ENCODE data around the gene SYNDIG1.

The SYNDIG1 gene

DNA sequence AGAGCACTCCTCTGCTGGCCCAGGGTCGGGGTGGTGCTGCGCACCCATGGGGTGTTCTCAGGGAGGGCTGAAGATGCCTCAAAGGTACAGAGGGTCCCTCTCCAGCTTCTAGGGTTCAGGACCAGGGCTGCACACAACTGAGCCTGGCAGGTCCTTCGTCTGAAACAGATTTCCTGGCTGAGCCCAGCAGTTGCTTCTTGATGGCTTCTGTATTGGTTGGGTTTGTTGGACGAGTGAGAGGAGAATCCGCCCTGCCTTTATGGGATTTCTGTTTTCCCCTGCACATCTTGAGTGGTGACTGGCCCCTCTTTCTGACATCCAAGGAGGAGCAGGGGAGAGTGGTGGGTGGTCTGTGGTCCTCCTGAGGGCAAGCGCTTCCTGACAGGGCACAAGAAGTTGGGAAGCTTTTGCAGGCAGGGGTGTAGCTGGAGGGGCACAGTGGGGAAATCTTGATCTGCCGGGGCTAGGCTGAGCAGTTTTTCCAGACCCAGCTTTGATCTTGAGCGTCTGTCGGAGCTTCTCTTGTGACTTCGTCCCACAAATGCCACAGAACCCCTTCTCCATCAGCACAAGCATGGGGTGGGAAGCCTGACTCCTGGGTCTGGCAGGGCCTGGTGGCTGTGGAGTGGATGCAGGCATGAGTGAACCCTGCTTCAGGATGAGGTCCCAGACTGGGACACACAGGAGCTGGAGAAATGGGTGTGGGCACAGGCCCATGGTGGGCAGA lies 116.5 kb downstream of the SYNDIG1 start:
- DNase-seq (ENCODE audit: low read depth) = no peak

DNA sequence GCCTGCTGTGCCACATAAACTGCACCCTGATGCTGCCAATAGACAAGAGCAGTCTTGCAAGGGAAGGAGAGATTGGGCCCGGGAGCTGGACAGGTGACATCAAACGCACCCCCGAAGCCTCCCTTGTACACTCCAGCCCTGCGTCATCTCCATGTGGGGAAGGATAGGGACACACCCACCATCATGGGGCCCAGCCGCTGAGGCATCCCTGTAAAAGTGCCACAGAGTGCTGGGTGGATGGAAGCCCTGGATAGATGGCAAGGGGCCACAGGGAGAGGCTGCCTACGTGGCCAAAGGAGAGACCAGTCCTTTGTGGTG lies 117.1 kb downstream of the SYNDIG1 start:
- no peak for DNase-seq (ENCODE audit: low read depth)

DNA sequence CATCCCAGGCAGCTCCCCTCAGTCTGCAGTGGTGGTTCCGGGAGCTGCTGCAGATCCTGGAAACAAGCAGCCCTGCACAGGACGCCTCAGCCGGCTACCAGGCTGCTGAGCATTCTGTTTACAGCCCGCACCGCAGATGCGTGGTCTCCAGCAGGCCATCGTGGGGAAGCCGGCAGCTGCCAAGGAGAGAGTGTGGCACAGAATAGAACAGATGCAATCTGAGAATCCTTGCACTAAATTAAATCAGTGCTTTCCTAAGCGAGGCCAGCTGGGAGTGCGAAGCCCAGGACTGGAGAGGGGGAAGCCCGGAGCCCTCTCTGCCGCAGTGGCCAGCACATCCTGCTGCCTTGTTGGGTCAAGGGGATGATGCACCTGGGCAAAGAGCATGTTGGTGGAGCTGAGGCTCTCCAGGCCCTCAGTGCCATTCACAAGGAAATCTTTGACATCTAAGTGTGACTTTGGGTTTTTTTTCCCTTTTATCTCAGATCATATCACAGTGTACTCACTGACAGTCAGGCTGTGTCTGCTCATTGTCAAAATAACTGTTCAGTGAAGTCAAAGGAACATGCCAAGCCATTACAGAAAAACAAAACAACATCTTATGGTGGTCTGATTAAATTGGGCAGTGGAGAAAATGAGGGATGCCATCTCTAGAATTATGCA lies 118.1 kb downstream of the SYNDIG1 start:
- DNase-seq (ENCODE audit: low read depth) = no peak

DNA sequence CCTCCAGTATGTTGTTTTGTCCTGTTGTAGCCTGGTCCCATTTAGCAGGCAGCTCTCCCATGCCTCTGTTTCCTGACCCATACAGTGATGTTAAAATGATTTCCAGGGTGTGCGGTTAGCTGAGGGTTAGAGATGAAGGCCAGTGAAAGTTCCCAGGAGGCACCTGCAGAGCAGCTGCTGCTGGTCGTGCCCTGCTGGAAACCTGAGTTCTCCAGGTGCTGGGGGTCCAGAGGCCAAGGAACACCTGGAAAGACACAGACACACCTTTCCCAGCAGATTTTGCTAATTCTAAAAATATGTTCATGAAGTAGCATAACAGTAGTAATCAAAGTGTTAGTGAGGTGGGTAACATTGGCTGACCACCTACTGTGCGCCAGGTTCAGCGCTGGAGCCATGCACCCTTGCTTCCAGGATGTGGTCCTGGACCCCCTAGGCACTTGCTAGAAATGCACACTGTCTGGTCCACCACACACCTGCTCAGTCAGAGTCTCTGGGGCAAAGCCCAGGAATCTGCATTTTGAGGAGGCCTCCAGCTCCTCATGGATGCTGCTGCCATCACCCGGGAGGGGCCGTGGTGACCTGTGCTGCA lies 118.7 kb downstream of the SYNDIG1 start:
- DNase-seq (ENCODE audit: low read depth) = no peak

DNA sequence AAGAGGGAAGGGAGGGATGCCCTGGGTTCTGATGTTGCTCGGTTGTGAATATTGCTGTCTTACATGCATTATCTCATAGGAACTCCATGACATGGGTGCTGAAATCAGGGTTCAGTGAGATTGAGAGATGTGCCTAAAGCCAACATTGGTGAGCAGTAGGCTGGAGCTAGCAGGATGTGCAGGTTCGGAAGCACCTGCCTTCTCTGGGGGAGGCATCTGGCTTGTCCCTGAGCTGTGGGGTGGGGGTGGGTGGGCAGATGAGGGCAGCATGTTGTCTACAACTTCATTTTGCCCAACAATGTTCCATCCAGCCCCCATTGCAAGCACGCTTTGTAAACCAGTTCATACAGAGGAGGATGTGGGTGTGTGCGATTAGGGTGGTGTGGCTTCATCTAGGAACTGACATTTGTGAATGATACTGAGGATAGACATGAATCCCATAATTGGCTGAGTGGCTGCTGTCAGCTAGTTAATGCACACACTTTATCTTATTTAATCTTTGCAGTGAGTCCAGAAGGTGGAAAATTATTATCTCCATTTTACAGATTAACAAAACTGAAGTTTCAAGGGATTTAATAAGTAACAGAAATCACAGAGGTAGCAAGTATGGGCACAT lies 119.4 kb downstream of the SYNDIG1 start:
- no peak for DNase-seq (ENCODE audit: low read depth)

DNA sequence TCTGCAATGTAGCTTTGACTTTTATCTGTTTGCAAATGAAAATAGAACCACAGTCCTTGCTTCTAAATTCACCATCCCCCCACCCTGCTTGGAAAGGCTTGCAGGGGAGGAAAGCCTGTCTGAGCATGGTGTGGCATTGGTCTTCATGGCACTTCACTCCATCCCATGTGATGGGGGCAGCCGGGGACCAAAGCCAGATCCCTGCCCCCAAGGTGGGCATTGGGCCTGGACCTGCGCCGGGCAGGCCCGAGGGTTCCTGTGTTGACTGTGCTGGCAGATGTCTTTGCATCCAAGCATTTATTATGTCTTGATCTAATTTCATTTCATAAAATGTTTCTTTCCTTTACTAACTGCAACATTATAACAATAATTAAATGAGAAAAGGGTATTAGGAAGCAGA lies 120.0 kb downstream of the SYNDIG1 start:
- no peak for DNase-seq (ENCODE audit: low read depth)

DNA sequence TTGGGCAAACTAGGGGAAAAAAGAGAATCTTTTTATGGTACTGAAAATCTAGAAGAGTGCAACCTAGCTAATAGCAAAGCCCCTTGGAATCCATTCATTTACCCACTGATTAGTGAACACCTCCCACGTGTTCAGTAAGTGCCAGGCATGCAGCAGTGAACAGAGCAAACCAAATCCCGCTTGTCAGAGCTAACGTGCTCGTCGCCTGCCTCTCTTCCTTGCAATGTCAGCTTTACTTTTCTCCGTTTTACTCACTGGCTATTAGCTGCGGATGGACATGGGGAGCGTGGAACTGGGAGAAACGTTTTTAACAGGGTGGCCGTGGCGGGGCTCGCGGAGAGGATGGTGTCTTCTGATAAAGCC lies 120.4 kb downstream of the SYNDIG1 start:
- DNase-seq (ENCODE audit: low read depth) = no peak

DNA sequence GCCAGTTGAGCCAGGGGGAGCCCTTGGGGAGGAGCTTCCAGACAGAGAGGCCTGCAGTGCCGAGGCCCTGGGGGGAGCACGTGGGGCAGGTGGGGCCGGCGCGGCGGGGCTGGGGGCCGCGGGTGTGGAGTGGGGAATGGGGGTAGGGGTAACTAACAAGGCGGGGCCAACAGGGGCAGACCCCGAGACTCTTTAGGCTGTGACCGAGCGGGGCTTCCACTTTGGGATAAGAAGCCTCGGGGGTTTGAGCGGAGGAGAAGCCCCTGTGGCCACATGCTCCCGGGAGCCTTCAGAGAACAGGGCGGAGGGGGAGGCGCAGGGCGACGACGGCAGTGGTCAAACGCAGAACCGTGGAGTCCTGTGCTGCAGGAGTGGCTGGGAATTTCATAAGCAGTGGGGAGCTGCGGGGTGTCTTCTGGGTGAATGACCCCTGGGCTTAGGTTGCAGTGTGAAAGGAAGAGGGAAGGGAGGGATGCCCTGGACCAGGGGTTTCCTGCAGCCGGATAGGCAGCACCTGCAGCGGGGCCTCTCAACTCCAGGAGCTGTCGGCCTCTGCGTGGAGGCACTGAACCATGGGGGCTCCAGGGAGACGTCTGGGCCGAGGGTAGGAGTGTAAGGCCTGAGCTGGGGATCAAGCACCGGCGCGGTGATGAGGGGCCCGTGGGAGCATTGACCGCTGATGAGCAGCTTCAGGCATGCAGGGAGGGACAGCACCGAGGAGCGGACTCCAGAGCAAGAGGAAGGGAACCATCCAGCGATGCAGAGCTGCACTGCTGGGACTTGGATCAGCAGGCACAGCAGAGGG lies 121.0 kb downstream of the SYNDIG1 start:
- no peak for DNase-seq (ENCODE audit: low read depth)

DNA sequence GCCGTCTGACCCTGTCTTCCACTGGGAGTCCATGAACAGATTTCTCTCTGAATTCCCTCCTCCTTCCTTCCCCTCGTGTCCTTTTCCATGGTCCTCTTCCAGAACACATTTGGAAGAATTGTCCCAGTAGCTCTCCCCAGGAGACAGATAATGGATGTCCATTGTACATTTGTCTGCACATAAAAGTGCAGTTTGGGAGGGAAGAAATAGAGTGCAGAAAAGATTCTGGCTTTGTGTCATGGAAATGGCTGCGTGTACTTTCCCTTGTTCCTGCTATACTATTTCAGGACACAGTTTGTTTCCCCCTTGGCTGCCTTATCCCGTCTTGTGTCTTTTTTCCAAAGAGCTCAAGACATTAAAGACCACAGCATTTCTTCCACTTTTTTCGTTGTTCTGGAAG lies 127.6 kb downstream of the SYNDIG1 start:
- DNase-seq (ENCODE audit: low read depth) = no peak

DNA sequence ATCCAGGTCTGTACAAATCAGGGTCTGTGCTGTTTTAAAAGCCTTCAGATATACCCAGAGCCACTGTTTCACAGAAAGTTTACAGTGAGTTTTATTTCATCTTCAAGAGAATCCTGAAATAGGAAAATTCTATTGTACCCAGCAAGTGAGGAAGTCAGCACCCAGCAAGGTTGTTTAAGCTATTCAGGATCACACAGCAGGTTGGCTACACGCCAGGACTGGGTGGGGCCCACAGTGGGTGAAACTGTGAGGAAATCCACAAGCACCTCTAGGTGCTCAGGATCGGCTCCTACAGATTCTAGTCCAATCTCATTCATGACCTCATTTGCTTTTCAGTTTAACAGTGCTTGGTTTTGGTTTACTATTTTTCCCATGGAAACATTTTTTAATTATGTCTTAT lies 128.9 kb downstream of the SYNDIG1 start:
- no peak for DNase-seq (ENCODE audit: low read depth)

DNA sequence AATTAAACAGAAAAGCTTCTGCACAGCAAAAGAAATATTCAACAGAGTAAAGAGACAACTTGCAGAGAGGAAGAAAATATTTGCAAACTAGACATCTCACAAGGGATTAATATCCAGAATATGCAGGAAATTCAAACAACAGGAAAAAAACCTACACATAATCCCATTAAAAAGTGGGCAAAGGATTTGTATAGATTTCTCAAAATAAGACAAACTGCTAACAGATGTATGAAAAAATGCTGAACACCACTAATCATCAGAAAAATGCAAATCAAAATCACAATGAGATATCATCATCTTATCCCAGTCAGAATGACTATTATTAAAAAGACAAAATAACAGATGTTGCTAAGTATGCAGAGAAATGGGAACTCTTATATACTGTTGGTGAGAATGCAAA lies 129.6 kb downstream of the SYNDIG1 start:
- no peak for DNase-seq (ENCODE audit: low read depth)

DNA sequence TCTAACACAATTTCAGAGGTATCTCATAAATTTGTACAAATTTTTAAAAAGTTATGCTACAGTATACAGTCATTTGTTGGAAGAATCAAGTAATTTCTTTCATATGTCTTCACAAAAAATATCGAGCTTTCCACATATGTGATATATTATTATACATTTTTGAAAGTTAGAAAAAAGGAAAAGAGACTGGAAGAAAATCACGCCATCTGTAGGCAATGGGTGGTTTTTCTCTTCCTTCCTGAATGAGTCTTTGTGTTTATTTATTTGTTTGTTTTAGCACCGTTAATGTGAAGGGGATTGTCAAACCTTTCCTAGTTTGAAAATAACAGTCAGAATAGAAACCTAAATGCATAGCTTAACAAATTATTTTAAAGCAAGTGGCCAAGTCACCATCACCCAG lies 130.6 kb downstream of the SYNDIG1 start:
- no peak for DNase-seq (ENCODE audit: low read depth)

DNA sequence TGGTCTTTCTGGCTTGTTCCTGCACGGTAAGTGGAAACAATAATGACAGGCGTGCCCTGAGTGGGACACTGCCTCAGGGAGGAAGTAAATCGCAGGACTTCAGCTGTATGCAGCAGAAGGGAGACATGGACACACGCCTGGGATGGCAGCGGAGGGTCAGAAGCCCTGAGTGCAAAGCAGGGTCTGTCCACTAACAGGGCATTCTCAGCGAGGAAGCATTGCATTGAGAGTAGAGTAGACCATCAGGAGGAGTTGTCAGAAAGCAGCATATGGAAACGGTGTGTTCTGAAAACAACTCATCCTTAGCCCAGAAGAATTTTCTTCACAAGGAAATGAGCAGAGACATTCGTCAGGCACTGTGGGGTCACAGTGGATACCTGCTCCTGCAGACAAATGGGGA lies 134.0 kb downstream of the SYNDIG1 start:
- DNase-seq (ENCODE audit: low read depth) = no peak

DNA sequence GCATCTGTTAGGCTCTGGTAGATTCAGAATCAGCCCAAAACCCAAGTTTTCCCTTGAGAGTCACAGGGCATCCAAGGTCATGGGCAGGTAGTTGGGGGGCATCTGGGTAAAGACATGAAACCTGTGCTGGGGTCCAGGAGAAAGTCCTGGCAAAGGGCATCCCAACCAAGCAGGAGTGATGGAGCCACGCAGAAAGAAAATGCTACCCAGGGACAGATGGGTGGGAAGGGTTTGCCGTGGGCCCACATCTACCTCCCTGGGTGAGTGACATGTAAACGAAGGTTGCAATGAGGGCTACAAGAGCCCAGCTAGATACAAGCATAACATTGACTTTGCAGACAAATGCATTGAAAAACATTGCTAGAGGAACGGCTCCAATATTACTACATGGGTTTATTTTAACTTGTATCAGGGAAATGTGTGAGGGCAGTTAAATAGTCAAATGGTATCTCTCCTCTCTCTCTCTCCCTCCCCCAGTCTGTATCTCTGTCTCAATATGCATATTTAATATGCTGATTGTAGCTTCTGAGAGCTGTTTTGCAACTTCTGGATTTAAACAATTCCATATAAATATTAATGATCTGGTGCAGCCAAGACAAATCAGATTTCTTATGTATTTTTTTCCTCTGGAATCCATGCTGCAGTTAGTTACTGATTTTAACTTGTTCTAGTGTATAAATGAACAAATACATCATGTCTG lies 135.7 kb downstream of the SYNDIG1 start:
- DNase-seq (ENCODE audit: low read depth) = no peak

DNA sequence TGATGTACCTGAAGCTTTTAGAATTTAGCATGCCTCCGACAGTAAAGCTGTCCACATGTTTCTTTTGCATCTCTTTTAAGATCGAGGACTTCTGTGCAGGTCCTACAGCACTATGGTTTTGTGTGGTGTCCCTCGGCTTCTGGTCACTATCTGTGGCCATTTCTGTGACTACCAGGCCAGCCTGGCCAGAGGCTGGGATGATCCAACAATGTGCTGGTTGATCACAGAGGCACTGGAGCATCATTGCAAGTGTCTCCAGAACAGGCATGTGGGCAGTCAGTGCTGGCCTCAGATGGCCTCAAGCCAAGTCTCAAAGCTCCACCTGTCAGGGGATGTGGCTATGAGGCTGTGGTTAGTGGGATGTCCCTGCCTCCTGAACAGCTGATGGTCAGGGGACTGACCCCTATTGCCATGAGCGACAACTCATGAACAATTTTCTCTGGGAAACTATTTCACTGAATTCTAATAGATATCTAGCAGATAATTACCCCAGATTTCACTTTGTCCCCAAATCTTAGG lies 136.6 kb downstream of the SYNDIG1 start:
- DNase-seq (ENCODE audit: low read depth) = no peak

DNA sequence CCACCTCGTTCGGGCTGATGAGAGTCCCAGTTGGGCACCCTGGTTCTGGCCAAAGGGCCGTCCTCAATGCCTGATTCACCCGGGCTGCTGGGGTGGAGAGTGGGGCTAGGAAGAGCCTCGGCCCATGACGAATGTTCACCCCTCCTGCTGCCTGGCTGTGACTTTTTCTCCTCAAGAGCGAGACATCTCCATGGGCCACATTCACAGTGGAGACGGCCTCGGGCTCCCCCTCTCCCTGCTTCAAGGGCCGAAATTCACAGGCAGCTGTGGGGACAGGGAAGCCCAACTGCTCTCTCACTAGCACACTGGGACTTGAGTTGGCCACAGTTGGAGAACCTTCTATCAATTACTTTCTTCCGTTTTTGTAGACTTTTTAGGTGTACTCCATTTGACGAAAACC lies 138.0 kb downstream of the SYNDIG1 start:
- no peak for DNase-seq (ENCODE audit: low read depth)

DNA sequence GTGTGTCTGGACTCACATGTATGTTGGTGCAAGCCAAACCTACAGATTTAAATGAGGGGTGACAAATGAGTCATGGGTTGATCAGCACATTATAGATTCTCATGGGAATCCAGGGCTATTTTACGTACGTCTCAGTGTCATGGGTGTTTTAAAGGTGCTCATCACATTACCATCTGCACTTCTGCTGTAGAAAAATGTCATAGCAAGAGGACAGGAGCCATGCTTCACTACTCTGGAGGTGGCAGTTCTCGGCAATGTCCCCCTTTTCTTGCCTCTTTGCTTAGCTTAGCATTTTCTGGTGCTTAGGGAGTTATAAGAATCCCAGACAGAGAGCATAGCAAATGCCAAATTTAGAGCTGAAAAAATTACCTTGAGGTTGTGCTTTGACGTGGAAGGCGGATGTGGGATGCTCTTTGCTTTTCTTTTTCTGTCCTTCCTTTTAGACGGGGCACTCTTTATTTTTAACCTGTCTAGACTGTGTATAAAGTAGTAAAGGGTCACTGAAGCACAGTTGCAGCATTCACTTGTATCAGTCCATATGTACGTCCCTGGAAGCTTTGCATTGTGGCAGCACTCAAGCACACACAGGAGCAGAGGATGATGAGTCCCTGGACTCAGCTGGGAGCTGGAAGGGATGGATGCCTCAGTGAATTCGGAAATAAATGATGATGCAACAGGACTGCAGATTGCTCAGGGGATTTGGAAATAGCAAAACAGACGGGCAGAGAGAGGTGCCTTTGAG lies 139.7 kb downstream of the SYNDIG1 start:
- DNase-seq (ENCODE audit: low read depth) = no peak

DNA sequence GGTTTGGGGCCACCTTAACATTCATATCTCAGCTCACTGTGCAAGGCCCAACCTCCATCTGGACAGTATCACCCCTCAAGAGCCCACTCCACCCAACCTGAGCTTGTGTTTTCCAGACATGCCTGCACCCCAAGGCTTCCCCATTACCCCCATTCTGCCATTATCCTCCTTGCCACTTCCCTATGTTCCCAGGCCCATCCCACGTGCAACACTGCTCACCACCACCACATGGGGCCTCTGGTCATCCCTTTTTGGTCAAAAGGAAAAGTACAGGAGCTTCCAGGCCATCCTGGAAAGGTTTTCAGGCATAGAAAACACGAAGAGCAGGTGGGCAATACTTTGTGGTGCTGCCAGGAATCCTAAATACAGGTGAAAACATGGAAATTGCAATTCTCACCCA lies 140.3 kb downstream of the SYNDIG1 start:
- no peak for DNase-seq (ENCODE audit: low read depth)

DNA sequence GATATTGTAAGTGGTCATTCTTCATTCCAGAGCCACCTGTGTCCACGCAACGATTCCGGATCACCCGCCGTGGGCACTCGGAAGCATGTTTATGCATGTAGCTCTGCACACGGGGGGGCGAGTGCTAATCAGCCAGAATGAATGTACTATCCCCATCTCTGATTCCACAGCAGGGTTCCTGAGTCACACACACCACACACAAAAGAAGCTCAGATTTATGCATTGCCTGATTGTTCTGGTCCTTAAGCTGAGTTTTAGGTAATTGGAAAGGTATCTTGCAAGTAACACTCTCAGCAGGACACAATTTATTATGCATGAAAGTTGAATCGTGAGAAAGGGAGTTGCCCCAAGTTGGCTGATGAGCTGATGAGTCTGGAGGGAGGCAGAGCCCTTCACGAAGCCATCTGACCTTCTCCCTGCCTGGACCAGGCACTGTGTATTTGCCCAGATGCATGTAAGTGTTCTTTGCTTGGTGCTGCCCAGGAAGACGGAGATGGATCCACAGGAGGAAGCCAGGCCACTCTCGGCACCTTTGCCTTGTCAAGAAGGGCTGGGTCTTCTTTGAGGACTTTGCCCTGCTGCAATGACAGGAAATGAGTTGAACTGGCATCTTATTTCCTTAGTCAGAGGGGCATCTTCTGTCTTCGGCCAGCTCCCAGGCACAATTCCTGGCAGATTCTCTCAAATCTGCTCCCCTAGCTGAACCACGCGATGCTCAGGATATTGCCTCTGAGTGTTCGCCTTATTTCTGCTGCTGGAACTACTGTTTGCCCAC lies 141.1 kb downstream of the SYNDIG1 start:
- DNase-seq (ENCODE audit: low read depth) = no peak
